H1 (cell line): ENCODE data around the gene RAB11A. TPM values are rescaled to one million over a fixed set of nuclear protein-coding genes. Genes with fewer than 3 reads are reported as not detected.

Experiments
- CTCF ChIA-PET: fragments of 300-600 bp; sonication (Branson Sonifier 250); formaldehyde crosslinking; loops from one replicate; lab custom pipeline; 2021; ENCODE audit not compliant: partially characterized antibody; lab: Charles Lee
- POLR2A ChIA-PET: fragments of 300-600 bp; sonication (Branson Sonifier 250); formaldehyde crosslinking; loops from one replicate; lab custom pipeline; 2021; ENCODE audit warnings: inconsistent platforms; ENCODE audit not compliant: partially characterized antibody; lab: Charles Lee
- DNase-seq, 2 experiments: peaks; one replicate each; pipeline versions ENCODE4 v3.0.0 to v3.0.0-alpha.2; 2010 to 2022; ENCODE audit warnings: low spot score in 2 of 2, low read depth in 1 of 2, mixed read lengths in 1 of 2
- FAIRE-seq: peaks from 2 replicates; lab custom pipeline; 2011; peaks lifted over from hg19 to GRCh38; lab: Jason Lieb, UNC
- H2AFZ ChIP-seq: 2 replicates; pipeline ENCODE4 v1.8.1; 2012; ENCODE audit warnings: low read length, inconsistent platforms
- H2AK5ac ChIP-seq: 2 replicates; pipeline ENCODE4 v1.6.1; 2013; ENCODE audit warnings: low read depth, low read length
- H2BK120ac ChIP-seq: replicated peaks from 2 replicates; pipeline ENCODE3; 2013; ENCODE audit warnings: low read depth, low read length, inconsistent platforms
- H2BK12ac ChIP-seq: 2 replicates; pipeline ENCODE4 v1.6.1; 2013; ENCODE audit warnings: low read depth, low read length
- H2BK15ac ChIP-seq: 2 replicates; pipeline ENCODE4 v1.6.1; 2013; ENCODE audit warnings: low read length
- H2BK20ac ChIP-seq: 2 replicates; pipeline ENCODE4 v1.6.1; 2013; ENCODE audit warnings: low read length
- H2BK5ac ChIP-seq: 2 replicates; pipeline ENCODE4 v1.6.1; 2013; ENCODE audit warnings: low read depth, low read length
- H3K14ac ChIP-seq: 2 replicates; pipeline ENCODE4 v1.6.1; 2013; ENCODE audit warnings: inconsistent platforms; ENCODE audit not compliant: insufficient read length
- H3K18ac ChIP-seq: 2 replicates; pipeline ENCODE4 v1.6.1; 2013; ENCODE audit warnings: low read length; ENCODE audit errors: extremely low read depth
- H3K23ac ChIP-seq: 2 replicates; pipeline ENCODE4 v1.6.1; 2013; ENCODE audit warnings: inconsistent platforms; ENCODE audit not compliant: insufficient read length
- H3K23me2 ChIP-seq: 2 replicates; pipeline ENCODE4 v1.6.1; 2013; ENCODE audit warnings: low read depth, low read length
- H3K27ac ChIP-seq: 2 replicates; pipeline ENCODE4 v1.6.1; 2011; ENCODE audit warnings: low read depth, low read length, inconsistent platforms
- H3K27me3 ChIP-seq, 4 experiments: replicated peaks in 1 of 4; 1 replicate in 1 of 4; 2 replicates in 3 of 4; pipeline versions ENCODE4 v1.6.1 to v1.8.1; 2011 to 2013; ENCODE audit warnings: low read length in 3 of 4, mild to moderate bottlenecking in 3 of 4, inconsistent platforms in 2 of 4, mixed read lengths in 2 of 4, moderate library complexity in 1 of 4; ENCODE audit not compliant: control insufficient read depth in 3 of 4, insufficient read depth in 3 of 4; ENCODE audit errors: extremely low read depth in 1 of 4
- H3K36me3 ChIP-seq, 4 experiments: 2 replicates each; pipeline versions ENCODE4 v1.6.1 to v1.8.1; 2011 to 2013; ENCODE audit warnings: mild to moderate bottlenecking in 4 of 4, low read length in 3 of 4, moderate library complexity in 2 of 4, control low read depth in 1 of 4, inconsistent platforms in 1 of 4; ENCODE audit not compliant: insufficient read depth in 4 of 4, control insufficient read depth in 2 of 4
- H3K4ac ChIP-seq: replicated peaks from 2 replicates; pipeline ENCODE3; 2013; ENCODE audit warnings: low read length, low read depth, mixed read lengths, inconsistent platforms; ENCODE audit not compliant: insufficient read length
- H3K4me1 ChIP-seq, 4 experiments: replicated peaks in 1 of 4; 1 replicate in 1 of 4; 2 replicates in 3 of 4; pipeline versions ENCODE4 v1.6.1 to v1.8.1; 2011 to 2013; ENCODE audit warnings: low read length in 3 of 4, inconsistent platforms in 2 of 4, mixed read lengths in 1 of 4; ENCODE audit not compliant: insufficient read depth in 4 of 4, control insufficient read depth in 3 of 4
- H3K4me2 ChIP-seq, 2 experiments: 2 replicates each; pipeline versions ENCODE4 v1.6.1 to v1.8.1; 2011 to 2013; ENCODE audit warnings: low read depth in 2 of 2, low read length in 2 of 2, control low read depth in 1 of 2, inconsistent platforms in 1 of 2, mild to moderate bottlenecking in 1 of 2; ENCODE audit not compliant: insufficient read depth in 1 of 2
- H3K4me3 ChIP-seq, 4 experiments: fragments of 200-600, 300-600 bp in 1 of 4; sonication (generic), shearing (Covaris generic), sonication (Bioruptor Twin) in 1 of 4; 2 replicates each; pipeline versions ENCODE4 v1.5.1 to v1.8.1; 2011 to 2016; ENCODE audit warnings: low read length in 4 of 4, low read depth in 3 of 4, control low read depth in 2 of 4, inconsistent platforms in 2 of 4, mild to moderate bottlenecking in 2 of 4, mixed read lengths in 1 of 4, moderate library complexity in 1 of 4; ENCODE audit not compliant: insufficient read depth in 2 of 4; ENCODE audit errors: extremely low read depth in 1 of 4
- H3K56ac ChIP-seq: replicated peaks from 2 replicates; pipeline ENCODE3; 2013; ENCODE audit warnings: low read depth, mild to moderate bottlenecking, mixed read lengths, low read length, inconsistent platforms; ENCODE audit not compliant: insufficient read length
- H3K79me1 ChIP-seq: 2 replicates; pipeline ENCODE4 v1.6.1; 2013; ENCODE audit warnings: low read depth, low read length, control low read depth
- H3K79me2 ChIP-seq, 2 experiments: 2 replicates each; pipeline versions ENCODE4 v1.6.1 to v1.8.1; 2012 to 2013; ENCODE audit warnings: low read length in 2 of 2, mild to moderate bottlenecking in 2 of 2, inconsistent platforms in 1 of 2; ENCODE audit not compliant: insufficient read depth in 2 of 2, control insufficient read depth in 1 of 2
- H3K9ac ChIP-seq, 4 experiments: replicated peaks in 1 of 4; 1 replicate in 1 of 4; 2 replicates in 3 of 4; pipeline versions ENCODE4 v1.6.1 to v1.8.1; 2011 to 2013; ENCODE audit warnings: low read depth in 3 of 4, low read length in 3 of 4, control low read depth in 2 of 4, mild to moderate bottlenecking in 2 of 4, moderate library complexity in 2 of 4, inconsistent platforms in 1 of 4; ENCODE audit errors: extremely low read depth in 1 of 4
- H3K9me3 ChIP-seq, 2 experiments: 2 replicates each; pipeline versions ENCODE4 v1.6.1 to v1.8.1; 2012 to 2013; ENCODE audit warnings: mild to moderate bottlenecking in 2 of 2, moderate library complexity in 2 of 2, control low read depth in 1 of 2, inconsistent platforms in 1 of 2, low read depth in 1 of 2, low read length in 1 of 2, mixed read lengths in 1 of 2; ENCODE audit not compliant: insufficient read depth in 2 of 2
- H4K20me1 ChIP-seq, 2 experiments: replicated peaks in 1 of 2; 2 replicates each; pipeline versions ENCODE3 to v1.8.1; 2011 to 2013; ENCODE audit warnings: inconsistent platforms in 2 of 2, low read length in 2 of 2, mild to moderate bottlenecking in 1 of 2; ENCODE audit not compliant: insufficient read depth in 2 of 2, control insufficient read depth in 1 of 2
- H4K5ac ChIP-seq: 2 replicates; pipeline ENCODE4 v1.6.1; 2013; ENCODE audit warnings: low read length, low read depth, mixed read lengths, inconsistent platforms; ENCODE audit not compliant: insufficient read length
- H4K8ac ChIP-seq: 2 replicates; pipeline ENCODE4 v1.8.0; 2013; ENCODE audit warnings: mild to moderate bottlenecking, moderate library complexity, low read length, inconsistent platforms; ENCODE audit not compliant: insufficient read depth; ENCODE audit errors: extremely low read depth
- H4K91ac ChIP-seq: replicated peaks from 2 replicates; pipeline ENCODE3; 2013; ENCODE audit warnings: low read length, mixed read lengths, inconsistent platforms; ENCODE audit not compliant: insufficient read length
- CHD1 ChIP-seq: IDR thresholded peaks from 2 replicates; pipeline ENCODE4 v1.6.1; 2012; ENCODE audit warnings: low read depth, low read length, improper control_type of control experiment
- CHD2 ChIP-seq: IDR thresholded peaks from 2 replicates; pipeline ENCODE4 v1.6.1; 2012; ENCODE audit warnings: low read length, improper control_type of control experiment
- HDAC2 ChIP-seq, 2 experiments: fragments of 300-600 bp in 1 of 2; sonication (generic) in 1 of 2; IDR thresholded peaks; 2 replicates each; pipeline ENCODE4 v1.6.1; 2011 to 2012; ENCODE audit warnings: low read depth in 2 of 2, low read length in 2 of 2, mild to moderate bottlenecking in 2 of 2, moderate library complexity in 2 of 2, borderline replicate concordance in 1 of 2, inconsistent platforms in 1 of 2
- PHF8 ChIP-seq: fragments of 200-600 bp; sonication (generic); conservative IDR thresholded peaks from 2 replicates; pipeline ENCODE4 v1.7.1; 2012; ENCODE audit warnings: low read depth, mild to moderate bottlenecking, inconsistent platforms, low read length, moderate library complexity
- SRF ChIP-seq: IDR thresholded peaks from 2 replicates; pipeline ENCODE4 v1.6.1; 2011; ENCODE audit warnings: mild to moderate bottlenecking, low read depth, low read length, moderate library complexity
- WGBS, 2 experiments: shearing (Covaris generic) in 1 of 2; methylation state at CpG; one replicate each; pipeline versions ENCODE4 v1.1.6 to v1.1.7; 2013 to 2015; ENCODE audit warnings: low lambda C conversion rate in 2 of 2, mixed read lengths in 2 of 2, inconsistent platforms in 1 of 2, low coverage in 1 of 2, missing lambda C conversion rate in 1 of 2; ENCODE audit not compliant: insufficient replicate concordance in 2 of 2, insufficient coverage in 1 of 2, insufficient read length in 1 of 2; ENCODE audit errors: extremely low coverage in 1 of 2, missing lambda C conversion rate in 1 of 2; 5-methylcytosine and 5-hydroxymethylcytosine counted together
- polyA plus RNA-seq, 7 experiments: library from polyadenylated mRNA; depleted of rRNA in 3 of 7; stranded (reverse) in 5 of 7; unstranded in 2 of 7; fragments of >200 nt in 5 of 7; fragments of 200-250 nt in 2 of 7; gene quantifications; 1 replicate in 5 of 7; 2 replicates in 1 of 7; 4 replicates in 1 of 7; pipeline versions ENCODE4 v1.2.1 to v1.2.3, GENCODE V29; 2011 to 2013; ENCODE audit warnings: missing spikeins in 2 of 7, mixed read lengths in 2 of 7
- total RNA-seq: library from RNA; stranded (reverse); fragmentation: NEBNext Ultra II Directional; extraction: Animal tissue kit (Norgen Biotek cat#: 25700); gene quantifications from 2 replicates; pipeline ENCODE4 v1.2.1, GENCODE V29; 2021

Gene RAB11A
- total and polyA plus RNA-seq, 2 of the 8 experiments (the other 6 are each of a cell fraction or from before 2014, with no cell fraction given) = 211 to 254 TPM

DNA sequence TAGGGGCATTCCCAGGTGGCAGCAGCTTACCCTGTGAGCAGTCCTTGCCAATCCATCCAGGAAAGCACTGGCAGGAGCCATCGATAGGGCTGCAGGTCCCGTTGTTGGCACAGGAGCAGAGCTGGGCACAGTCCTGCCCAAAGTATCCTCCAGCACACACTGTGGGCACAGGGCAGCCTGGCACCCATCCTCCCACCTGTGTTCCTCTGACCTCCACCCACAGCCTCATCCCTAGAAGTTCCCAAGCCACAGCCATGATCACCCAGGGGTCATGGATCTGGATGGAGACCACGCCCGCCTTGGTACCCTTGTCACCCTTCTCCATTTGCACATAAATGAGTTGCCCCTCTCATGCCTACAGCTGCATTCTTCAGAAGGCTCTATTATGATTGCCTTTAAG is 48.6 kb downstream of the RAB11A start:
- Histone ChIP-seq H3K27ac (no peak overlapping the region), H3K4me1 (peaks cover 0 to 8% (median 4%) of the 10 kb centered on the region in 4 experiments; a peak in 5 of 7 replicates), H2BK12ac (no peak overlapping the region), H3K9me3 (no peaks in the 10 kb centered on the region), H3K23me2 (no peaks in the 10 kb centered on the region), H2BK120ac (no peak overlapping the region), H3K79me2 (no peaks in the 10 kb centered on the region), H3K18ac (no peak overlapping the region), H2BK20ac (no peak overlapping the region), H3K79me1 (no peaks in the 10 kb centered on the region), H4K8ac (no peak overlapping the region), H3K27me3 (no peaks in the 10 kb centered on the region), H2BK15ac (no peak overlapping the region), H3K36me3 (no peaks in the 10 kb centered on the region), H3K23ac (no peak overlapping the region), H4K91ac (no peak overlapping the region), H3K4me2 (no peak overlapping the region), H3K4ac (no peak overlapping the region), H3K56ac (no peak overlapping the region), H4K5ac (no peak overlapping the region), H3K14ac (no peak overlapping the region), H3K9ac (no peak overlapping the region), H2AK5ac (no peak overlapping the region), H2AFZ (no peak overlapping the region), H4K20me1 (peaks cover 0 to 4% of the 10 kb centered on the region in 2 experiments), H3K4me3 (no peak overlapping the region), H2BK5ac (no peak overlapping the region)
- 91% methylated on average over 4 of the region's 4 CpGs; no CpG with 5 or more reads in 1 of the 2 experiments for WGBS, 2 experiments
- TF ChIP-seq CHD2 (no peak), HDAC2 (IDR thresholded peaks at IDR 0.05; ENCODE audit: borderline replicate concordance in 1 of 2, low read depth in 2 of 2, low read length in 2 of 2) (no peak), PHF8 (no peak), CHD1 (no peak), SRF (no peak)
- FAIRE-seq (no peak), DNase-seq (no peak)
- POLR2A ChIA-PET = interaction anchor here (0.8 kb wide), 1 partner anchor 381 kb away, joined by 3 read pairs; no protein-coding TSS in a partner anchor
- CTCF ChIA-PET = interaction anchor here (1.1 to 6.2 kb wide), 15 partner anchors 11 to 280 kb away, joined by 3 to 46 read pairs (median 5); no protein-coding TSS in a partner anchor
